ENCODE data around the gene RBKS.

The RBKS gene

DNA sequence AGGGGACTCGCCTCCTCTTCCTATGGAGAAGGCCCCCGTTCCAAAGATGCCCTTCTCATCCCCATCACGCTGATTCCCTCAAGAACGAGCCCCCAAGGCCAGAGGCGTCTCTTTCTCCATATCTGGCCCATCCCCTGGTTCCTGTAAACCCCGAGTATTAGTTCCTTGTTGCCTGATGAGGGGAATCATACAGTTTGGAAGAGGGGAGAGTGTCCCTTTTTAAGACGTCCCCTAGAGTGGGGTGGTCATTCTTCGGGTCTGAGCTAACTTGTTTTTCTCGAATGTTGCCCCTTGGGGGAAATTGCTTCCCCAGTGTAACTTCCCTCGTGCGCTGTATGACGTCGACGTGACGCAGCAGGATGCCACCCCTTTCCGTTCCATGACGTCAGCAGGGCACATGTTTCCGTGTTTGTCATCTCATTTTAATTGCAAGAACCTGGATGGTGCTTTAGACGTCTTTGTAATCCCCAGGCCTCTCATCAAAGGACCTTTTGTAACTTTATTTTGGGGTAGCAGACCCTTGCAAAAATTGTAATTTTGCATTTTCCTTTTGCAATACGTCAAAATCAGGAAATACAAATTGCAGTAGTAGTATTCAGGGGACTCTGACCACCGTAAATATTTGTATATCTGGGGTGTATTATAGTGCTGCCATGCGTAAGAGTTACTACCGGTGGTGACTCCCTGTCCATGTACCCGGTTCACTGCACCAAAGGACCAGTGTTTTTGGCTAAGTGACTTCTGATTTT lies 911 bp upstream of the RBKS start:
- POLR2A ChIA-PET, result interaction anchor here (0.6 to 2.0 kb wide), 4 partner anchors 9 to 92 kb away, joined by 3 to 5 read pairs (median 4); no protein-coding TSS in a partner anchor
- TF ChIP-seq TRIM28 (IDR thresholded peaks at IDR 0.05; ENCODE audit: borderline replicate concordance, low read length) (no peak), ZNF571 (tag by site-specific recombination; IDR thresholded peaks at IDR 0.05) (no peak), ZNF10 (tag by site-specific recombination; IDR thresholded peaks at IDR 0.05) (no peak; the same call in 1 of the 2 replicates), ZBTB21 (tag by site-specific recombination; IDR thresholded peaks at IDR 0.05) (peak; percentile 100), ZNF548 (tag by site-specific recombination; IDR thresholded peaks at IDR 0.05) (no peak), ZNF174 (tag by site-specific recombination; IDR thresholded peaks at IDR 0.05) (no peak), SP2 (tag by site-specific recombination; IDR thresholded peaks at IDR 0.05) (peak; percentile 41; the same call in 1 of the 2 replicates), ZIC2 (tag by site-specific recombination; IDR thresholded peaks at IDR 0.05) (peak; percentile 59), SCRT1 (tag by site-specific recombination; IDR thresholded peaks at IDR 0.05; ENCODE audit: borderline replicate concordance) (no peak), ZBTB8A (tag by site-specific recombination; IDR thresholded peaks at IDR 0.05) (peak; percentile 87), SP3 (tag by site-specific recombination; IDR thresholded peaks at IDR 0.05) (peak; percentile 76), ZNF610 (tag by site-specific recombination; IDR thresholded peaks at IDR 0.05; ENCODE audit: borderline replicate concordance) (0 out of 2 replicates have a peak, but pooled peaks have one; percentile 16), HOXD13 (CRISPR knock-in tag; IDR thresholded peaks at IDR 0.05; ENCODE audit: borderline replicate concordance) (no peak), GLI2 (tag by site-specific recombination; IDR thresholded peaks at IDR 0.05; ENCODE audit: borderline replicate concordance, low read depth) (no peak), ZNF341 (tag by site-specific recombination; IDR thresholded peaks at IDR 0.05; ENCODE audit: low read depth) (0 out of 2 replicates have a peak, but pooled peaks have one; percentile 13), KLF10 (tag by site-specific recombination; IDR thresholded peaks at IDR 0.05) (peak; percentile 30; the same call in 1 of the 2 replicates), ZEB2 (tag by site-specific recombination; IDR thresholded peaks at IDR 0.05) (peak; percentile 44; the same call in 1 of the 2 replicates), GLIS2 (tag by site-specific recombination; IDR thresholded peaks at IDR 0.05) (no peak), ZNF350 (tag by site-specific recombination; IDR thresholded peaks at IDR 0.05) (no peak), ZFP41 (tag by site-specific recombination; IDR thresholded peaks at IDR 0.05; ENCODE audit: borderline replicate concordance) (no peak), ZBTB20 (tag by site-specific recombination; IDR thresholded peaks at IDR 0.05) (0 out of 2 replicates have a peak, but pooled peaks have one; percentile 15), ZNF501 (tag by site-specific recombination; IDR thresholded peaks at IDR 0.05) (peak; percentile 24; the same call in 1 of the 2 replicates), ZNF677 (tag by site-specific recombination; IDR thresholded peaks at IDR 0.05) (no peak), ZNF426 (tag by site-specific recombination; IDR thresholded peaks at IDR 0.05) (no peak), ZNF660 (tag by site-specific recombination; IDR thresholded peaks at IDR 0.05) (0 out of 2 replicates have a peak, but pooled peaks have one; percentile 30), ZNF169 (tag by site-specific recombination; IDR thresholded peaks at IDR 0.05) (no peak)
- TF ChIP-seq, protein P1, sequence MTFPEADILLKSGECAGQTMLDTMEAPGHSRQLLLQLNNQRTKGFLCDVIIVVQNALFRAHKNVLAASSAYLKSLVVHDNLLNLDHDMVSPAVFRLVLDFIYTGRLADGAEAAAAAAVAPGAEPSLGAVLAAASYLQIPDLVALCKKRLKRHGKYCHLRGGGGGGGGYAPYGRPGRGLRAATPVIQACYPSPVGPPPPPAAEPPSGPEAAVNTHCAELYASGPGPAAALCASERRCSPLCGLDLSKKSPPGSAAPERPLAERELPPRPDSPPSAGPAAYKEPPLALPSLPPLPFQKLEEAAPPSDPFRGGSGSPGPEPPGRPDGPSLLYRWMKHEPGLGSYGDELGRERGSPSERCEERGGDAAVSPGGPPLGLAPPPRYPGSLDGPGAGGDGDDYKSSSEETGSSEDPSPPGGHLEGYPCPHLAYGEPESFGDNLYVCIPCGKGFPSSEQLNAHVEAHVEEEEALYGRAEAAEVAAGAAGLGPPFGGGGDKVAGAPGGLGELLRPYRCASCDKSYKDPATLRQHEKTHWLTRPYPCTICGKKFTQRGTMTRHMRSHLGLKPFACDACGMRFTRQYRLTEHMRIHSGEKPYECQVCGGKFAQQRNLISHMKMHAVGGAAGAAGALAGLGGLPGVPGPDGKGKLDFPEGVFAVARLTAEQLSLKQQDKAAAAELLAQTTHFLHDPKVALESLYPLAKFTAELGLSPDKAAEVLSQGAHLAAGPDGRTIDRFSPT (tag by site-specific recombination; IDR thresholded peaks at IDR 0.05), result peak; percentile 70
- TF ChIP-seq, protein P2, sequence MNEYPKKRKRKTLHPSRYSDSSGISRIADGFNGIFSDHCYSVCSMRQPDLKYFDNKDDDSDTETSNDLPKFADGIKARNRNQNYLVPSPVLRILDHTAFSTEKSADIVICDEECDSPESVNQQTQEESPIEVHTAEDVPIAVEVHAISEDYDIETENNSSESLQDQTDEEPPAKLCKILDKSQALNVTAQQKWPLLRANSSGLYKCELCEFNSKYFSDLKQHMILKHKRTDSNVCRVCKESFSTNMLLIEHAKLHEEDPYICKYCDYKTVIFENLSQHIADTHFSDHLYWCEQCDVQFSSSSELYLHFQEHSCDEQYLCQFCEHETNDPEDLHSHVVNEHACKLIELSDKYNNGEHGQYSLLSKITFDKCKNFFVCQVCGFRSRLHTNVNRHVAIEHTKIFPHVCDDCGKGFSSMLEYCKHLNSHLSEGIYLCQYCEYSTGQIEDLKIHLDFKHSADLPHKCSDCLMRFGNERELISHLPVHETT (tag by site-specific recombination; IDR thresholded peaks at IDR 0.05), result peak; percentile 68
- TF ChIP-seq, protein P3, sequence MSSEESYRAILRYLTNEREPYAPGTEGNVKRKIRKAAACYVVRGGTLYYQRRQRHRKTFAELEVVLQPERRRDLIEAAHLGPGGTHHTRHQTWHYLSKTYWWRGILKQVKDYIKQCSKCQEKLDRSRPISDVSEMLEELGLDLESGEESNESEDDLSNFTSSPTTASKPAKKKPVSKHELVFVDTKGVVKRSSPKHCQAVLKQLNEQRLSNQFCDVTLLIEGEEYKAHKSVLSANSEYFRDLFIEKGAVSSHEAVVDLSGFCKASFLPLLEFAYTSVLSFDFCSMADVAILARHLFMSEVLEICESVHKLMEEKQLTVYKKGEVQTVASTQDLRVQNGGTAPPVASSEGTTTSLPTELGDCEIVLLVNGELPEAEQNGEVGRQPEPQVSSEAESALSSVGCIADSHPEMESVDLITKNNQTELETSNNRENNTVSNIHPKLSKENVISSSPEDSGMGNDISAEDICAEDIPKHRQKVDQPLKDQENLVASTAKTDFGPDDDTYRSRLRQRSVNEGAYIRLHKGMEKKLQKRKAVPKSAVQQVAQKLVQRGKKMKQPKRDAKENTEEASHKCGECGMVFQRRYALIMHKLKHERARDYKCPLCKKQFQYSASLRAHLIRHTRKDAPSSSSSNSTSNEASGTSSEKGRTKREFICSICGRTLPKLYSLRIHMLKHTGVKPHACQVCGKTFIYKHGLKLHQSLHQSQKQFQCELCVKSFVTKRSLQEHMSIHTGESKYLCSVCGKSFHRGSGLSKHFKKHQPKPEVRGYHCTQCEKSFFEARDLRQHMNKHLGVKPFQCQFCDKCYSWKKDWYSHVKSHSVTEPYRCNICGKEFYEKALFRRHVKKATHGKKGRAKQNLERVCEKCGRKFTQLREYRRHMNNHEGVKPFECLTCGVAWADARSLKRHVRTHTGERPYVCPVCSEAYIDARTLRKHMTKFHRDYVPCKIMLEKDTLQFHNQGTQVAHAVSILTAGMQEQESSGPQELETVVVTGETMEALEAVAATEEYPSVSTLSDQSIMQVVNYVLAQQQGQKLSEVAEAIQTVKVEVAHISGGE (tag by site-specific recombination; conservative IDR thresholded peaks at IDR 0.05; ENCODE audit: low read depth), result peak; percentile 72; the same call in 1 of the 2 replicates
- TF ChIP-seq, protein P4, sequence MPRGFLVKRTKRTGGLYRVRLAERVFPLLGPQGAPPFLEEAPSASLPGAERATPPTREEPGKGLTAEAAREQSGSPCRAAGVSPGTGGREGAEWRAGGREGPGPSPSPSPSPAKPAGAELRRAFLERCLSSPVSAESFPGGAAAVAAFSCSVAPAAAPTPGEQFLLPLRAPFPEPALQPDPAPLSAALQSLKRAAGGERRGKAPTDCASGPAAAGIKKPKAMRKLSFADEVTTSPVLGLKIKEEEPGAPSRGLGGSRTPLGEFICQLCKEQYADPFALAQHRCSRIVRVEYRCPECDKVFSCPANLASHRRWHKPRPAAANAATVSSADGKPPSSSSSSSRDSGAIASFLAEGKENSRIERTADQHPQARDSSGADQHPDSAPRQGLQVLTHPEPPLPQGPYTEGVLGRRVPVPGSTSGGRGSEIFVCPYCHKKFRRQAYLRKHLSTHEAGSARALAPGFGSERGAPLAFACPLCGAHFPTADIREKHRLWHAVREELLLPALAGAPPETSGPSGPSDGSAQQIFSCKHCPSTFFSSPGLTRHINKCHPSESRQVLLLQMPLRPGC (tag by site-specific recombination; IDR thresholded peaks at IDR 0.05), result peak; percentile 50; the same call in 1 of the 2 replicates

More for the DNA sequence above, 911 bp upstream of the RBKS start:
- H3K27ac ChIP-seq (ENCODE audit: extremely low read depth, low read depth, low read length), result peak overlapping the region; percentile 84
- peak overlapping the region; percentile 92 for H3K4me3 ChIP-seq (ENCODE audit: low read depth, low read length)
- H3K36me3 ChIP-seq (ENCODE audit: control insufficient read depth in 2 of 2, insufficient read depth in 1 of 2, low read length in 2 of 2), result peaks cover 0 to 14% of the 10 kb centered on the region in 2 experiments; a peak in 1 of 3 replicates
- H3K4me1 ChIP-seq (ENCODE audit: control insufficient read depth, insufficient read depth, low read length), result peaks cover 8% of the 10 kb centered on the region; the same call in 1 of the 2 replicates
- no peaks in the 10 kb centered on the region for H3K9me3 ChIP-seq (ENCODE audit: control insufficient read depth, insufficient read depth, low read depth, low read length)
- CTCF ChIA-PET, result interaction anchor here (0.8 kb wide), 1 partner anchor 505 kb away, joined by 3 read pairs; no protein-coding TSS in a partner anchor

Measured in HEK293 (cell line).